SJSA1 (cell line): ENCODE measurements around the gene HSD17B11. TPM values are rescaled to one million over a fixed set of nuclear protein-coding genes. Genes with fewer than 3 reads are reported as not detected.
"Not testable (repeated sequence)": the region's sequence is repeated elsewhere in the genome, so short reads cannot be mapped to it uniquely, and the experiment has no call there.

Experiments
- DNase-seq, 2 experiments: peaks; one replicate each; pipeline ENCODE4 v3.0.0-alpha.2; 2015 to 2020; ENCODE audit warnings: low spot score in 2 of 2, low read depth in 1 of 2
- H3K27ac ChIP-seq: fragments of 250-450 bp; sonication (Bioruptor Pico); 2 replicates; pipeline ENCODE4 v1.5.1; 2020; ENCODE audit warnings: mild to moderate bottlenecking, moderate library complexity
- H3K27me3 ChIP-seq: fragments of 250-450 bp; sonication (Bioruptor Pico); replicated peaks from 2 replicates; pipeline ENCODE4 v1.5.1; 2020; ENCODE audit warnings: mild to moderate bottlenecking, moderate library complexity
- H3K36me3 ChIP-seq: fragments of 250-450 bp; sonication (Bioruptor Pico); 2 replicates; pipeline ENCODE4 v1.5.1; 2020; ENCODE audit warnings: mild to moderate bottlenecking
- H3K4me1 ChIP-seq: fragments of 250-450 bp; sonication (Bioruptor Pico); replicated peaks from 2 replicates; pipeline ENCODE4 v1.6.1; 2021; ENCODE audit warnings: mild to moderate bottlenecking
- H3K4me3 ChIP-seq: fragments of 250-450 bp; sonication (Bioruptor Pico); 2 replicates; pipeline ENCODE4 v1.5.1; 2020; ENCODE audit warnings: mild to moderate bottlenecking
- H3K9me3 ChIP-seq: fragments of 250-450 bp; sonication (Bioruptor Pico); replicated peaks from 2 replicates; pipeline ENCODE4 v1.5.1; 2020; ENCODE audit warnings: mild to moderate bottlenecking
- total RNA-seq: library from RNA; depleted of rRNA; stranded (reverse); fragments of >200 nt; shearing (Covaris generic); gene quantifications from 2 replicates; pipeline ENCODE4 v1.2.3, GENCODE V29; 2014

HSD17B11 gene
- total RNA-seq, 1 experiment from 2014 or later, result 71.9 TPM

DNA sequence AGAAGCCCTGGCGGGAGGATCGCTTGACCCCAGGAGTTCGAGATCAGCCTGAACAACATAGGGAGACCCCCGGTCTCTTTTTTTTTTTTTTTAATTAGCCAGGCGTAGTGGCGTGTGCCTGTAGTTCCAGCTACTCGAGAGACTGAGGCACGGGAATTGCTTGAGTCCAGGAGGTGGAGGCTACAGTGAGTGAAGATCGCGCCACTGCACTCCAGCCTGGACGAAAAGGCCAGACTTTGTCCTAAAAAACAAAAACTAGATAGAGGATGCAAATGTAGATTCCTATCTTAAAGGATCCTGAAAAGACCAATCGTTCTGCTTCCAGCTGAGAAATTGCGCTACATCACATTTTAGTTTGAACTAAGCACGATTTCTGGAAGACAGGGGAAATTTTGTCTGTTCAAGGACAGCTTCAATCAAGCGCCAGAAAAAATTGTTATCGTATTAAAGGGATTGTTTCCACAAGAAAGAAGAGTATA is 627 bp upstream of the HSD17B11 start:
- H3K36me3 ChIP-seq, result 0 out of 2 replicates have a peak, but pooled peaks cover 3% of the 10 kb centered on the region
- H3K9me3 ChIP-seq, result no peaks in the 10 kb centered on the region
- H3K4me3 ChIP-seq, result peak overlapping the region; percentile 49
- DNase-seq, result no peak
- H3K4me1 ChIP-seq, result peaks cover 5% of the 10 kb centered on the region
- H3K27me3 ChIP-seq, result no peaks in the 10 kb centered on the region
- H3K27ac ChIP-seq, result peak overlapping the region; percentile 65

DNA sequence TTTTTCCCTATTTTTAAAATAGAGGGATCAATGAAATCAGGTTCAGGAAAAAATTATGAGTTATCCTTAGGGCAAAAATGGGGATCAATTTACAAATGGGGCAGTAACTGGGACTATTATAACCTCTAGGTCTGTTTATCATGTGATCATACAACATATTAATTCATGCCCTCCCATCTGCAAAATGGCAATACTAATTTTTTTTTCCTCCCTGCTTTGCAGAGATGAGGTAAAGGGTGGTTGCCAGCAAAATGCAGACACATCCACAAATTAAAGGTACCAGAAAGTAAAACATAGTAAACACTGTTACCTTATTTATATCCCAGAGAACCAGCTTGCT is 467 bp downstream of the HSD17B11 start:
- Histone ChIP-seq H3K27ac (peak overlapping the region; percentile 65), H3K9me3 (no peaks in the 10 kb centered on the region), H3K4me1 (peaks cover 5% of the 10 kb centered on the region), H3K4me3 (peak overlapping the region; percentile 49), H3K36me3 (0 out of 2 replicates have a peak, but pooled peaks cover 3% of the 10 kb centered on the region), H3K27me3 (no peaks in the 10 kb centered on the region)
- no peak for DNase-seq

DNA sequence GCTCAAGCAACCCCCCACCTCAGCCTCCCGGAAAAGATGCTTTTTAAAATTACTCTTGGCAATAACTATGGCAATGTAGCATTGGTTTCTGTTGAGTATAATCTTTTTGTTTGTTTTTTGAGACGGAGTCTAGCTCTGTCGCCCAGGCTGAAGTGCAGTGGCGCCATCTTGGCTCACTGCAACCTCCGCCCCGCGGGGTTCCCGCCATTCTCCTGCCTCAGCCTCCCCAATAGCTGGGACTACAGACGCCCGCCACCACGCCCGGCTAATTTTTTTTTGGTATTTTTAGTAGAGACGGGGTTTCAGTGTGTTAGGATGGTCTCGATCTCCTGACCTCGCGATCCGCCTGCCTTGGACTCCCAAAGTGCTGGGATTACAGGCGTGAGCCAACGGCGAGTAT is 933 bp downstream of the HSD17B11 start:
- H3K27me3 ChIP-seq, H3K9me3 ChIP-seq, H3K4me1 ChIP-seq, H3K36me3 ChIP-seq: not testable (repeated sequence)
- H3K27ac ChIP-seq, result peak overlapping the region; percentile 65
- peak in 1 of 2 experiments; percentile 23 for DNase-seq
- peak overlapping the region; percentile 49 for H3K4me3 ChIP-seq

- DNase-seq, result no peak
- Histone ChIP-seq H3K27ac (no peak overlapping the region), H3K4me1 (peaks cover 5% of the 10 kb centered on the region), H3K9me3 (no peaks in the 10 kb centered on the region), H3K27me3 (no peaks in the 10 kb centered on the region), H3K4me3 (no peak overlapping the region; the same call in 1 of the 2 replicates), H3K36me3 (0 out of 2 replicates have a peak, but pooled peaks cover 3% of the 10 kb centered on the region)
These were observed 2.1 kb downstream of the HSD17B11 start for GRCh38 chr4:87388901-87389300.

DNA sequence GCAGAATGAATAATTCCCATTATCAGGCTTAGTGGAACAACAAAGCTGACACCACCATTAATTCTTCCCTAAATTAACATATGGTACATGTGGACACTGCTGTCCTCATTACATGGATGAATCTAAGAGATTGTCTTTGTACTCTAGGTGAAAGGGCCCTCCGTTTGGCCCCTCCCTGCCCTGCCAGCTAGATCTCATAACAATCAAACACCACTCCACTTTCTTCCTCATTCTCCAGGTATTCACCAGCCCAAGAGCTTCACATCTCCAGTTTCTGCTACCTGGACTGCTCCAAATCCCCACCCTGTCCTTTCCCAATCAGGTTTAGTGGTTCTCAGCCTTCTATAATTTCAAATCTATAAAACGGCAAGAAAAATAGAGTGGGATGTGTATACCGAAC is 3.8 kb downstream of the HSD17B11 start:
- H3K27ac ChIP-seq, result no peak overlapping the region
- 0 out of 2 replicates have a peak, but pooled peaks cover 3% of the 10 kb centered on the region for H3K36me3 ChIP-seq
- H3K4me3 ChIP-seq, result no peak overlapping the region
- H3K27me3 ChIP-seq, result no peaks in the 10 kb centered on the region
- H3K4me1 ChIP-seq, result peaks cover 5% of the 10 kb centered on the region
- H3K9me3 ChIP-seq, result no peaks in the 10 kb centered on the region
- DNase-seq, result no peak

DNA sequence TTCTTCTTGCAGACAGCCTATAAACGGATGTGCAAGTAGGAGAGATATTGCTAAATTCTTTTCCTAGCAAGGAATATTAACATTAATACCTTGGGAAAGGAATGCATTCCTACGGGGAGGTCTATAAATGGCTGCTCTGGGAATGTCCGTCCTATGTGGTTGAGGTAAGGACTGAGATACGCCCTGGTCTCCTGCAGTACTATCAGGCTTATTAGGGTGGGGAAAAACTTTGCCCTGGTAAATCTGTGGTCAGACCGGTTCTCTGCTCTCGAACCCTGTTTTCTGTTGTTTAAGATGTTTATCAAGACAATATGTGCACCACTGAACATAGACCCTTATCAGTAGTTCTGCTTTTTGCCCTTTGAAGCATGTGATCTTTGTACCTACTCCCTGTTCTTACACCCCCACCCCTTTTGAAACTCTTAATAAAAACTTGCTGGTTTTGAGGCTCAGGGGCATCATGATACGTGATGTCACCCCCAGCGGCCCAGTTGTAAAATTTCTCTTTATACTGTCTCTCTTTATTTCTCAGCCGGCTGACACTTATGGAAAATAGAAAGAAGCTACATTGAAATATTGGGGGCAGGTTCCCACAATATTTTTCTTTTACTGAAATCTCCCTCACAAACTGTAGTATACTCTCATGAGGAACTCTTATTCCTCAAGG is 6.4 kb downstream of the HSD17B11 start:
- not testable (repeated sequence) for H3K9me3 ChIP-seq, H3K4me1 ChIP-seq, H3K27me3 ChIP-seq

DNA sequence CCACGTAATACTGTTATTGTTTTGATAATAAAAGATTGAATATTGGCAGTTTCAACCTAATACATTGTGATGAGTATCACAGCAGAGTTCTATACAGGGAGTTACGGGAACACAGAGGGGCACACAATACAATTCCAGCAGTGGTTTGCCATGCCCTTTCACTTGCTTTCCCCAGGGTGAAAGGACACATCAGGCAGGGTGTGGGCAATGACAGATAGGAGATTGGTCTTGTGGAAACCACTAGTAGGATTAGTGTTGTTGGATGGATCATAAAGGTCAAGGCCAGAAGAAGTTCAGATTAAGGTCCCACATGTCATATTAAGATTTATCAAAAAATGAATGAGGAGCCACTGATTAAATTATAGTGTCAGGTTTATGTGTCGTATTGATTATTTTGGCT is 8.1 kb downstream of the HSD17B11 start:
- Histone ChIP-seq H3K9me3 (no peaks in the 10 kb centered on the region), H3K4me3 (no peak overlapping the region), H3K27me3 (no peaks in the 10 kb centered on the region), H3K4me1 (no peaks in the 10 kb centered on the region), H3K27ac (no peak overlapping the region), H3K36me3 (no peaks in the 10 kb centered on the region)
- DNase-seq, result no peak

More for the DNA sequence above, 6.4 kb downstream of the HSD17B11 start:
- not testable (repeated sequence) for H3K36me3 ChIP-seq, H3K27ac ChIP-seq, DNase-seq, H3K4me3 ChIP-seq

DNA sequence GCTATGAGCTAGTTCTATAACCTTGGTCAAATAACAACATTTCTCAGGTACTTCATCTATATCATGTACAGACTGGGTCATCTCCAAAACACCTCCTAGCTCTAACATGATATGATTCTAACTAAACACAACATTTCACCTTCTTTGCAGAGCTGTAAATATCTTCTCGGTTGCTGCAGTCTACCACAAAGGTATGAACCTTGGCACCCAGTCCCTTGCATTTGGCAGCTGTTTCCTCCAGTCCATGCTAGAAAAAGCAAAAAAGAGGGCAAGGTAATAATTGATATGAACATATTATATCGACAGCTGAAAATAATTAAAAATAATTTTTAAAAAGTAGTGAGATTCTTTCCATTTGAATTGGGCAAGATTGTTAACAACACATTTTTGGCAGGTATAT is 8.9 kb downstream of the HSD17B11 start:
- no peaks in the 10 kb centered on the region for H3K36me3 ChIP-seq
- no peak for DNase-seq

GRCh38 chr4:87377816-87378215 is 13.2 kb downstream of the HSD17B11 start:
- no peak for DNase-seq
- Histone ChIP-seq H3K4me1 (no peaks in the 10 kb centered on the region), H3K4me3 (no peak overlapping the region), H3K9me3 (no peaks in the 10 kb centered on the region), H3K27ac (no peak overlapping the region), H3K27me3 (no peaks in the 10 kb centered on the region), H3K36me3 (peaks cover 13% of the 10 kb centered on the region)

More for the DNA sequence above, 8.9 kb downstream of the HSD17B11 start:
- no peaks in the 10 kb centered on the region for H3K27me3 ChIP-seq
- H3K27ac ChIP-seq, result no peak overlapping the region
- H3K4me3 ChIP-seq, result no peak overlapping the region
- no peaks in the 10 kb centered on the region for H3K4me1 ChIP-seq
- no peaks in the 10 kb centered on the region for H3K9me3 ChIP-seq

DNA sequence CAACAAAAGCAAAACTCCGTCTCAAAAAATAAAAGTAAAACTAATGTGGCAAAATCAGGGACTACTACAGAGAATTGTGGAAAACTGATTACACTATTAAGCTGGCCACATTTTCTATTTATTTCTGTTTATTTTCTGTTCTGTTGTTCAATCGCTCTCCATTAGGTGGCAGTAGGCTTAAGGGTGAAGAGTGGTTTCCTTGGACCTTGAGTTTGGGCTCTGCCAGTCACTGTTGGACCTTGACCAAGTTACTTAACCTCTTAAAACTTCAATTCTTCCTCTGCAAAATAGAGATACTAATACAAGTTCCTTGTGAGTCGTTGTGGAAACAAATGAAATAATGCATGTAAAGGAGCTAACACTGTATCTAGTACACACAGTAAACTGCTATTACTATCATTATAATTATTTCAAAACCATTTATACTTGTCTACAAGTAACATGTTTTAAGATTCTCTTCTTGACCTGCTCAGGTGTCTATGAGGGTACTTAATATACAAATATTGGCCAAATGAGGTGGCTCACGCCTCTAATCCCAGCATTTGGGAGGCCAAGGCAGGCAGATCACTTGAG is 15.2 kb downstream of the HSD17B11 start:
- Histone ChIP-seq H3K27ac (no peak overlapping the region), H3K36me3 (peaks cover 26% of the 10 kb centered on the region), H3K4me1 (no peaks in the 10 kb centered on the region), H3K9me3 (no peaks in the 10 kb centered on the region), H3K4me3 (no peak overlapping the region), H3K27me3 (no peaks in the 10 kb centered on the region)
- peak in 1 of 2 experiments; percentile 33 for DNase-seq

- H3K4me3 ChIP-seq, result no peak overlapping the region
- no peak overlapping the region for H3K27ac ChIP-seq
- no peaks in the 10 kb centered on the region for H3K9me3 ChIP-seq
- DNase-seq, result no peak
- peaks cover 54% of the 10 kb centered on the region for H3K36me3 ChIP-seq
- H3K4me1 ChIP-seq, result no peaks in the 10 kb centered on the region
- H3K27me3 ChIP-seq, result no peaks in the 10 kb centered on the region
These were observed 20.9 kb downstream of the HSD17B11 start for GRCh38 chr4:87370068-87370467.

DNA sequence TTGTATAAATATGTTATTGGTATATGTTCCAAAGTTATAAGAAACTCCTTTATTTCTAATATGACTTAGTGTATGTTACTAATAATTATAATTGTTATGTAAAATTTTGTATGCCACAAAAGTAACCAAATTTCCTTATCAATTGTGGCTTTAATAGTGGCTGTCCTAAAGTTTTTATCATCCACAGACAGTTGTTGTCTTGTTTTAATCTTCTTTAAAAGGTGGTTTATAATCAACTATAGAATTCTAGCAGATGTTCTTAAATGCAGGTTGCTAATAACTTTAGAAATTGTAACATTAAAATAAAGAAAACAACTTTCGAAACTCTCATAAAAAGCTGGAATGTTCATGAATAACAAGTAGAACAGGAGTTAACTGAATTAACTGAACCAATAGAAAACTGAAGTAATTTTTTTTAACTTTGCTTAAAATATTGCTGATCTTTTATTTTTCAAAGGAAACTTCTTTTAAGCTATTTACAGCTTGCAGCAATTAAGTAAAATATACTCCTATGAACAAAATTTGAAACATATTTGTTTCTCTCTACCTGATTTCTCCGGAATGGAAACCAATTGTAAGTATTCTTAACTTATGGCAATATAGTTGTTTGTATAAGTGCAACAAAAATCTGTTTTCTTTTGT is 24.3 kb downstream of the HSD17B11 start:
- Histone ChIP-seq H3K9me3 (no peaks in the 10 kb centered on the region), H3K36me3 (peaks cover 55% of the 10 kb centered on the region), H3K27ac (no peak overlapping the region), H3K4me3 (no peak overlapping the region), H3K4me1 (no peaks in the 10 kb centered on the region), H3K27me3 (no peaks in the 10 kb centered on the region)
- DNase-seq, result no peak

- H3K27me3 ChIP-seq, result no peaks in the 10 kb centered on the region
- H3K36me3 ChIP-seq, result peaks cover 51% of the 10 kb centered on the region
- H3K9me3 ChIP-seq, result no peaks in the 10 kb centered on the region
- DNase-seq, result no peak
- H3K27ac ChIP-seq, result no peak overlapping the region
- no peak overlapping the region for H3K4me3 ChIP-seq
- H3K4me1 ChIP-seq, result no peaks in the 10 kb centered on the region
These were observed 25.6 kb downstream of the HSD17B11 start for GRCh38 chr4:87365348-87365747.

- no peak for DNase-seq
- Histone ChIP-seq H3K27ac (no peak overlapping the region), H3K4me3 (no peak overlapping the region), H3K9me3 (no peaks in the 10 kb centered on the region), H3K27me3 (no peaks in the 10 kb centered on the region), H3K4me1 (no peaks in the 10 kb centered on the region), H3K36me3 (peaks cover 44% of the 10 kb centered on the region)
These were observed 27.4 kb downstream of the HSD17B11 start for GRCh38 chr4:87363552-87363951.
